Measurements from ENCODE around the gene LPCAT1. TPM values are rescaled to one million over a fixed set of nuclear protein-coding genes. Genes with fewer than 3 reads are reported as not detected.
A peak's percentile ranks its signal among the peaks of the same experiment; 100 is the strongest.

LPCAT1 gene
- total and polyA plus RNA-seq, 2 of the 13 experiments (the other 11 are each of a cell fraction or from before 2014, with no cell fraction given) = 29.8 to 90.6 TPM

- TF ChIP-seq ZNF180 (CRISPR knock-in tag; IDR thresholded peaks at IDR 0.05; ENCODE audit: borderline replicate concordance, low read depth) (no peak), ZNF142 (CRISPR knock-in tag; IDR thresholded peaks at IDR 0.05) (no peak), AFF4 (CRISPR knock-in tag; IDR thresholded peaks at IDR 0.05) (no peak), POLR2AphosphoS5 (IDR thresholded peaks at IDR 0.05; ENCODE audit: low read depth, low read length) (peak; percentile 32; the same call in 1 of the 2 replicates), HMG20A (CRISPR knock-in tag; IDR thresholded peaks at IDR 0.05; ENCODE audit: borderline replicate concordance) (0 out of 2 replicates have a peak, but pooled peaks have one; percentile 58), ZFP1 (CRISPR knock-in tag; IDR thresholded peaks at IDR 0.05) (peak; percentile 36; the same call in 1 of the 2 replicates), ZC3H4 (CRISPR knock-in tag; IDR thresholded peaks at IDR 0.05; ENCODE audit: borderline replicate concordance) (no peak), ZNF224 (CRISPR knock-in tag; IDR thresholded peaks at IDR 0.05) (no peak), ARNT (IDR thresholded peaks at IDR 0.05) (no peak), ZNF678 (CRISPR knock-in tag; IDR thresholded peaks at IDR 0.05) (no peak), ZBTB7B (CRISPR knock-in tag; IDR thresholded peaks at IDR 0.05) (no peak), ZNF607 (CRISPR knock-in tag; IDR thresholded peaks at IDR 0.05; ENCODE audit: borderline replicate concordance) (no peak), ZNF3 (CRISPR knock-in tag; IDR thresholded peaks at IDR 0.05) (no peak), HIC2 (CRISPR knock-in tag; IDR thresholded peaks at IDR 0.05; ENCODE audit: low read depth) (no peak; the same call in 1 of the 2 replicates), KMT2B (CRISPR knock-in tag; IDR thresholded peaks at IDR 0.05) (no peak; the same call in 1 of the 2 replicates), ZNF569 (CRISPR knock-in tag; IDR thresholded peaks at IDR 0.05; ENCODE audit: borderline replicate concordance) (no peak), NCOA1 (CRISPR knock-in tag; IDR thresholded peaks at IDR 0.05) (no peak)
- TF ChIP-seq, protein P1, sequence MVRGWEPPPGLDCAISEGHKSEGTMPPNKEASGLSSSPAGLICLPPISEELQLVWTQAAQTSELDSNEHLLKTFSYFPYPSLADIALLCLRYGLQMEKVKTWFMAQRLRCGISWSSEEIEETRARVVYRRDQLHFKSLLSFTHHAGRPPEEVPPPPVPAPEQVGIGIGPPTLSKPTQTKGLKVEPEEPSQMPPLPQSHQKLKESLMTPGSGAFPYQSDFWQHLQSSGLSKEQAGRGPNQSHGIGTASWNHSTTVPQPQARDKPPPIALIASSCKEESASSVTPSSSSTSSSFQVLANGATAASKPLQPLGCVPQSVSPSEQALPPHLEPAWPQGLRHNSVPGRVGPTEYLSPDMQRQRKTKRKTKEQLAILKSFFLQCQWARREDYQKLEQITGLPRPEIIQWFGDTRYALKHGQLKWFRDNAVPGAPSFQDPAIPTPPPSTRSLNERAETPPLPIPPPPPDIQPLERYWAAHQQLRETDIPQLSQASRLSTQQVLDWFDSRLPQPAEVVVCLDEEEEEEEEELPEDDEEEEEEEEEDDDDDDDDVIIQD (CRISPR knock-in tag; IDR thresholded peaks at IDR 0.05; ENCODE audit: low read depth) = 0 out of 2 replicates have a peak, but pooled peaks have one; percentile 21
Measured at GRCh38 chr5:1564182-1564748, 40.5 kb upstream of the LPCAT1 start (continued).

Data from HepG2 (cell line).